GM12801 (cell line): ENCODE results near the gene MTSS2.

Experiments
- CTCF ChIP-seq: IDR thresholded peaks from one replicate; pipeline ENCODE4 v1.5.1; 2011; ENCODE audit warnings: control low read depth; ENCODE audit not compliant: insufficient read length; ENCODE audit errors: extremely low read depth

MTSS2 gene

GRCh38 chr16:70712942-70713341, 27.1 kb upstream of the MTSS2 start:
- no peak for TF ChIP-seq CTCF

- no peak for TF ChIP-seq CTCF
Measured at GRCh38 chr16:70712359-70712758, 26.5 kb upstream of the MTSS2 start.

- no peak for TF ChIP-seq CTCF
Measured at GRCh38 chr16:70711211-70712031, 25.6 kb upstream of the MTSS2 start.

- no peak for TF ChIP-seq CTCF
Measured at GRCh38 chr16:70710422-70711210, 24.8 kb upstream of the MTSS2 start.

- no peak for TF ChIP-seq CTCF
Measured at GRCh38 chr16:70709942-70710341, 24.1 kb upstream of the MTSS2 start.

- no peak for TF ChIP-seq CTCF
Measured at GRCh38 chr16:70709457-70709856, 23.6 kb upstream of the MTSS2 start.

- TF ChIP-seq CTCF = no peak
Measured at GRCh38 chr16:70708366-70709246, 22.8 kb upstream of the MTSS2 start.
